GM18498 (cell line): ENCODE data around the gene EPB41L3.
"Not testable (repeated sequence)": the region's sequence is repeated elsewhere in the genome, so short reads cannot be mapped to it uniquely, and the experiment has no call there.

Experiments
- ATAC-seq: cut with Tn5 transposase; IDR thresholded peaks from one replicate; pipeline ENCODE4 v1.9.1; 2021; ENCODE audit warnings: mild to moderate bottlenecking, moderate library complexity; ENCODE audit not compliant: unreplicated experiment

Gene EPB41L3

DNA sequence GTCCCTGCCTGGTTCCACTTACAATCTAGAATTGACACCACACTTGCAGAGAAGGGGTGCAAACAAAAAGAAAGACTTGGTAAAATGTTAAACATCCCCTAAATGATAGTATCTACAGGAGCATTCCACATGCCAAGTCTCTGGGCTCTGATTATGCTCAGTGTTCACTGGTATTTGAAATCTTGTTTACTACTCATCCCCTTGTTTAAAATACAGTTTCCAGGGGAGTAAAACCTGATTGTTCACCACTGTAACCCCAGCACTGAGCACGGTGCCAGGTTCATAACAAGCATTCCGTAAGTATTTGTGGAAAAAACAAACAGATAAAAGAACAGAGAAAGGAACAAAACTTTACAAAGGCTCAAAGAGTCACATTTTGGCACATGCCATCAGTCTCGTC, 11.7 kb downstream of the EPB41L3 start:
- no peak for ATAC-seq

GRCh38 chr18:5530629-5531178, 13.1 kb downstream of the EPB41L3 start:
- no peak for ATAC-seq

DNA sequence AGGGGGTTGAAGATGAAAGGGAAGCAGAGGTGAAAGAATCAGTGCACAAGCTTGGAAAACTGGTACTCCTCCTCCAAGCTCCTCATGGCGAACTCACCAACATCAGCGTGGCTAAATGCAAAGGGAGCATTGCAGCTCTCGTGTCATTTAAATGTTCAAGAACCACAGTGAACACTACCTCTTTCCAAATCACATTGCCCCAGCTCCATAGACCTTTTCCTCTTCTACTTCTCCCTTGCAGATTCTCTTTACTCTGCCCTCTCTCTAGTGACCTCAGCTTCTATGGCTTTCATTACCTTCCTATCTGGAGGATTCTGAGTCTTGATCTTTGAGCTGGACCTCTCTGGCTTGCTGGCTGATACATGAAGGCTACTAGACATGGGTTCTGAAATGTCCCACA, 14.3 kb downstream of the EPB41L3 start:
- no peak for ATAC-seq

GRCh38 chr18:5527603-5528002, 16.2 kb downstream of the EPB41L3 start:
- no peak for ATAC-seq

- ATAC-seq, result no peak
Measured at GRCh38 chr18:5524660-5525059, 19.1 kb downstream of the EPB41L3 start.

DNA sequence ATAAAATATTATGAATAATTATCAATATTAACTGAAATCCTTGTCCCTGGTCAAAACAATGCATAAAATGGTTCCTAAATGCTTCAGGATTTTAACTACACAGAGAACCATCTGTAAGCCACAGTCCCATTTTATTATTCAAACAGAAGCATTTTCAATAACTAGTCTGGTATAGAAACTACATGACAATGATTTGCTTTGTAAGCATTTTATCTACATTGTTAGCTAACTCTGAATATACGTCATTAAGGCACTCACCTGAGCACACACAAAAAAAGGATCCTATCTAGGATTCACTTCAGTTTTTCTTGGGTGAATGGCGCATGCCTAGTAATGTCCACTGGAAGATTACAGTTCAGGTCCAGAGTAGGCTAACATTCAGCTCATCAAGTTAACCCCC, 22.8 kb downstream of the EPB41L3 start:
- ATAC-seq, result no peak

- no peak for ATAC-seq
Measured at GRCh38 chr18:5520464-5520863, 23.3 kb downstream of the EPB41L3 start.

GRCh38 chr18:5519448-5520298, 24.1 kb downstream of the EPB41L3 start:
- ATAC-seq, result no peak

DNA sequence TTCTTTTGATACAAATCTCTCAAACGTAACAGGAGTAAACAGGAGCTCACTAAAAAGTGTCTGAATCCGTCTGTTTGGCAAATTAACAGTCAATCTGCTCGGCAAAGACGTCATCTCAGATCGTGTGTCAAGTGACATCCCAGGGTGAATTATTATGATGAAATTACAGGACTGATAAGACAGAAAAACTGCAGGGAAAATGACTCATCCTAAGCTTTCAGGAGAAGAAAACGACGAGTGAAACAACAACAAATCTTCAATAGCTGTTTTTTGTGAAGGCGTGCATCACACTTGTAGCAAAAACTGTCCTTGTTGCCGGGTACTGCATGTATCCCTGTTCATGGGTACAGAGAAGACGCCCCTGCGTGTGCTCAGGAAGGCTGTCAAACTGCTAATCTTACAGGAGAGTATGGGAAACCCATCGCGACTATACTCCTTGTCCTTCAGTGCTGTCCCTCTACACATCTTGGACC, 24.9 kb downstream of the EPB41L3 start:
- no peak for ATAC-seq

DNA sequence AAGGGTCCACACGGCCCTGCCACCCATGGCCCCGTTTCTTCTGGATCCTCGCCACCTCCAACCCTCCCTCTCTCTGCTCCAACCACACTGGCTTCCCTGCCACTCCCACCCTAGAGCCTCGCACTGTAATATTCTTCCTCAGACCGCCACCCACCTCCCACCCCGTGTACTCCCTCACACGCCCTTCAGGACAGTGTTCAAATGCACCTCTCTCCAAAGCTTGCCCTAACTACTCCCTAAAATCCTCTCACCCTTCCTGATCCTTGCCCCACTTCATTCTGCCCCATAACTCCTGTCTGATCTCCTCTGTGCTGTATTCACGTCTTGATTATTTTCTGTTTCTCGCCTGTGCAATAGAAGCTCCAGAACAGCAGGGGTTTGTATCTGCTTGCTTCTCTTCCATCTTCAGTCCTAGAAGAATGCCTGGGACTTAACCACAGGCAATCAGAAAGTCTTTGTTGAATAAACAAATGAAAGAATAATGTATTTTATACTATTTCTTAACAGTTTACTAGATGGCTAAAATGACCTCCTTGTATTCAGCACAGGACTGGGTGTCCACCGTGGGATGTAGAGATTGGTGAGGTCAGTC, 25.5 kb downstream of the EPB41L3 start:
- ATAC-seq, result no peak

GRCh38 chr18:5516841-5517240, 27.0 kb downstream of the EPB41L3 start:
- no peak for ATAC-seq

DNA sequence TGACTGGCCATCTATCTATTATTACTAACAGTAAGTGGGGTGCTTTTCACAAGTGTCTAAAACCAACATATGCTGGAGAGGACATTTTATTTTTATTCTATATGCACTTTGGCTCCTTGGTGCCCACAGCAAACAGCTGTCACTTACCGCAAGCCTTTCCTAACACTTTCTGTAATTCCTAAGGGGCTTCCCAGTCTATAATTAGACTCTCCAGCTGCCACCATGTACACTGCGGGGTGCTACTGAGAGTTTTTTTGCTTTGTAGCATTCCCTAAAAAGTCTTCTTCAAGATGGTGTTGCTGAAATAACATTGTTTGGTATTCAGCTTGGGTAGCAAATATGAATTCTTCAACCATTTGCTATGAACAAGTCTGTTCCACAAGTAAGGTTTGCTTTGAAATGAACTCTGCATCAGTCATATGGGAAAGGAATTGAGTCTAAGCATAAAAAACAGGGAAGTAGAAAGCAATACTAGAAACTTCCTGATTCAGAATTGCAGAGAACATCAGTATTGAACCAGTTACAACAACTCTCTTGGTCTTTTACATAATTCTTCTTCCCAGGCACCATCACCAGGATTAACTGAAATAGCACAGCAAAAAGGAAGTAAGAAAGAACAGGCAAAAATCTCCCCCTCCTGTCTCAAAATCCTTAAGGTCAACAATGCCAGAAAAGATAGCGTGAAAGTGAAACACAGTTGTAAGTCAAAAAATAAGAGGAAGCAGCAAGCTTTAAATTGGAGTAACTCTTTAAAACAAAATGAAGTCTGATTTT, 28.6 kb downstream of the EPB41L3 start:
- ATAC-seq, result no peak

- ATAC-seq, result no peak
Measured at GRCh38 chr18:5513947-5514346, 29.9 kb downstream of the EPB41L3 start.

- ATAC-seq, result no peak
Measured at GRCh38 chr18:5512176-5512575, 31.6 kb downstream of the EPB41L3 start.

- not testable (repeated sequence) for ATAC-seq
Measured at GRCh38 chr18:5511541-5511940, 32.3 kb downstream of the EPB41L3 start.

DNA sequence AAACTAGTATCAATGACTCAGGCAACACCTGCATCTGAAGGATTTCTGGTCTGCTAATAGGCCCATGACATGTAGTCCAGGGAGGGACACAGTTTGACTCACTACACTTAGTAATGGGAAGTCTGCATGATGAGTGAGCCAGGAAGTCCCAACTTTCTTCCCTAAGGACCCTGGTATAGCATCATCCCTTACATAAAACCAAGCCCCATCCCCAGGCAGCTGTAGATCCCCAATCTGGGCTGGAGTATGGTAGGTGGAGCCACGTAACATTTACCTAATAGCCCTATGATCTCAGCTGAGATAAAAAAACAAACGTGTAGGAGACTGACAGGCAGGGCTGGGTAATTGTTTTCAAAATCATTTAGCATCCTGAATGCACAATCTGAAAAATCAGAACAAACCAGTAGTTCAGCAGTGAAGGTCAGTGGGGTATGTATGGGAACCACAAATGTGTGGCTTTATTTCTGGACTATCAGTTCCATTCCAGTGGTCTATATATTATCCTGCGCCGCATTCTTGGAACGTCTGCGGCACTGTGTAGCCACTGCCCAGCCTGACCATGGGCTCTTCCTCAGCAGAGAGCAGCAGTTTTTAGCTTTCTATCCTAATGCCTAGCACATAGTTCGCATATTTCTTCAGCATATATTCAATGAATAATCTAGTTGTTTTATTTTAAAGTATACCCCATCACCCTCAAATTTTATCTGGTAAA, 33.5 kb downstream of the EPB41L3 start:
- no peak for ATAC-seq

DNA sequence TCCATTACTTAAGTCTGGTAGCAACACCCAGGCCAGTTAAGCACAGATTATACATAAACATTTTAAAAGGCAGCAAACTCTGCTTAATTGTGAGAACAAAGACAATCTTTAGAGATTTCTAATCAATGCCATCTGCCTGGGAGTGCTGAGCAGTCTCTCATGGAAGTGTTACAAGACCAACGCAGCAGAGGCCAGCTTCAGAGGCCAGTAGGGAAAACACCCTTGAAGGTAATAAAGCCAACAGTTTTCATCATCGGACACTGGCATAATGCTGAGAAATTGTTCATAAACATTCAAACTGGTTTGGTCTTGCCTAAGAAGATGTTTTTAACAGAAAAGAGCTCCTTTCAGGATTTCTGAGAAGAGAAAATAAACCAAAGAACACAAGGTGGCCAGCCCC, 35.0 kb downstream of the EPB41L3 start:
- ATAC-seq, result no peak

GRCh38 chr18:5507756-5508155, 36.0 kb downstream of the EPB41L3 start:
- no peak for ATAC-seq

- no peak for ATAC-seq
Measured at GRCh38 chr18:5506174-5506573, 37.6 kb downstream of the EPB41L3 start.

DNA sequence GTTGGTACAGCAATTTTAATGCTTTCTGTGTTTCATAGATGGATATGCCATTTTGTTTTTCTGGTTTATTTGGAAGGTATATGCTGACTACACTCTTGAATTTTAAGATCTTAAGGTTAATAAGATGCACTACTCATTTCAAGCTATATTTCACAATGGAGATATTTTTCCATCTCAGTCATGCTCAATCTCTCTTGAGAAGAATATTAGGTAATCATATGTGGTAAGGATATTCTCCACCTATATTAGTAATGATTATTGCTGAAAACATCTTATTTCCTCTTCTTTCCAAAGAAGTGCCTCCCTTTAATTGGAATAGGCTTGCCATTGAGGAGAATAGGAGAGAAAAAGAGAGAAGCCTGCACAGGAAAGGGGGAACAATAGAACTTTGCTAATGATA, 40.1 kb downstream of the EPB41L3 start:
- no peak for ATAC-seq
